ENCODE data around the gene SPON2. TPM values are rescaled to one million over a fixed set of nuclear protein-coding genes. Genes with fewer than 3 reads are reported as not detected.

The SPON2 gene
- total RNA-seq, 1 experiment from 2014 or later: 8.9 TPM

GRCh38 chr4:1150875-1151274 lies 21.5 kb downstream of the SPON2 start:
- Histone ChIP-seq H3K9me2 (replicated peaks; ENCODE audit: insufficient read depth, low read length) (no peaks in the 10 kb centered on the region), H3K4me3 (ENCODE audit: low read length) (no peak overlapping the region), H2AFZ (ENCODE audit: low read length) (no peak overlapping the region), H3K9ac (ENCODE audit: low read length) (no peak overlapping the region), H3K27me3 (ENCODE audit: low read length) (no peaks in the 10 kb centered on the region), H3K4me2 (ENCODE audit: low read depth, low read length, poor library complexity, severe bottlenecking) (no peak overlapping the region), H3K79me2 (ENCODE audit: low read length) (no peaks in the 10 kb centered on the region), H3K27ac (ENCODE audit: low read length) (no peak overlapping the region), H3K4me1 (ENCODE audit: low read length) (no peaks in the 10 kb centered on the region), H4K20me1 (ENCODE audit: insufficient read depth, low read depth, low read length) (no peaks in the 10 kb centered on the region), H3K9me3 (ENCODE audit: low read length) (no peaks in the 10 kb centered on the region), H3K36me3 (ENCODE audit: insufficient read depth, low read length) (no peaks in the 10 kb centered on the region)
- no peak for DNase-seq

DNA sequence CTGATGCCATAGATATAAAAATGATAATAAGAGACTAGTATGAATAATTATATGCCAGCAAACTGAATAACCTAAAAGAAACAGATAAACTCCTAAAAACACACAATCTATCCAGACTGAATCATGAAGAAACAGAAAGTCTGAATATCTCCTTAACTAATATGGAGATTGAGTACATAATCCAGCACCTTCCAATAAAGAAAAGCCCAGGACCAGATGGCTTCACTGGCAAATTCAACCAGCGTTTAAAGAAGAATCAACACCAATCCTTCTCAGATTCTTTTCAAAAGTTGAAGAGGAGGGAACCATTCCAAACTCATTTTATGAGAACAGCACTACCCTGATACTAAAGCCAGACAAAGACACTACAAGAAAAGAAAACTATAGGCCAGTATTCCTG lies 32.5 kb downstream of the SPON2 start:
- Histone ChIP-seq H4K20me1 (ENCODE audit: insufficient read depth, low read depth, low read length) (no peaks in the 10 kb centered on the region), H3K36me3 (ENCODE audit: insufficient read depth, low read length) (no peaks in the 10 kb centered on the region), H3K79me2 (ENCODE audit: low read length) (no peaks in the 10 kb centered on the region), H3K9me3 (ENCODE audit: low read length) (no peaks in the 10 kb centered on the region), H3K4me1 (ENCODE audit: low read length) (0 out of 2 replicates have a peak, but pooled peaks cover 4% of the 10 kb centered on the region), H2AFZ (ENCODE audit: low read length) (no peak overlapping the region), H3K9ac (ENCODE audit: low read length) (no peak overlapping the region), H3K27me3 (ENCODE audit: low read length) (no peaks in the 10 kb centered on the region), H3K4me3 (ENCODE audit: low read length) (no peak overlapping the region), H3K4me2 (ENCODE audit: low read depth, low read length, poor library complexity, severe bottlenecking) (no peak overlapping the region), H3K9me2 (replicated peaks; ENCODE audit: insufficient read depth, low read length) (no peaks in the 10 kb centered on the region), H3K27ac (ENCODE audit: low read length) (no peak overlapping the region)
- DNase-seq: no peak

DNA sequence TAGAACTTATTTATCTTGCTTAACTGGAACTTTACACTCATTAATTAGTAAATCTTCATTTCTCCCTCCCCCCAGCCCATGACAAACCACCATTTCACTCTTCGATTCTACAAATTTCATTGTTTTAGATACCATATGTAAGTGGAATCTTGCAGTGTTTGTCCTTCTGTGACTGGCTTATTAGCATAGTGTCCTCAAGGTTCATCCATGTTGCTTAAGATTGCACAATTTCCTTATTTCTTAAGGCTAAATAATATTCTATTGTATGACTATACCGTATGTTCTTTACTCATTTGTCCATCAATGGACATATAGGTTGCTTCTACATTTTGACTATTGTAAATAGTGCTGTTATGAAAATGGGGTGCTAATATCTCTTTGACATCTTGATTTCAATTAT lies 34.5 kb downstream of the SPON2 start:
- Histone ChIP-seq H3K9ac (ENCODE audit: low read length) (no peak overlapping the region), H3K4me3 (ENCODE audit: low read length) (no peak overlapping the region)

DNA sequence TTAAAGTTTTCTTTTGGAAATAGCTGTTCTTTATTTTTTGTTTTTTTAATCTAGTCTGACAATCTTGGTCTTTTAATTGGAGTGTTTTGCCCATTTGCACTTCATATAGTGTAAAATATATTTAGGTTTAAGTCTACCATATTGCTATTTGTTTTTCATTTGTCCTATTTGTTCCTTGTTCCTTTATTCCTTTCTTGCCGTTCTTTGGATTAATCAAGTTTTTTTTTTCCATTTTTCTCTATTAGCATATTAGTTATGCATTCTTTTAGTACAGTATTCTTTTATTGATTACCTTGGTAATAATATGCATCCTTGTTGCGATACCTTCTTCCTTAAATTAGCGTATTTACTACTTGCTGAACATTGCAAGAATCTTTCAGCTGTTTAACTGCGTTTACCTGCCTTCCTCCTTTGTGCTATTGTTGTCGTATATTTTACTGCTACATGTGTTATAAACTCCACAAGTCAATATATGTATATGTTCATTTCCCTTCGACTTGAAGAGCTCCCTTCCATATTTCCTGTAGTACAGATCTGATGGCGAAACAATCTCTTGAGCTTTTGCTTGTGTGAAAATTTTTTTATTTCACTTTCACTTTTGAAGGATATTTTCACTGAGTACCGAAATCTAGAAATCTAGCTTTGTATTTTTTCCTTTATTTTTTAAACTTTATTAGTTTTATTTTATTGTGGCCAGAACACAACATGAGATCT lies 35.2 kb downstream of the SPON2 start:
- Histone ChIP-seq H3K36me3 (ENCODE audit: insufficient read depth, low read length) (no peaks in the 10 kb centered on the region), H4K20me1 (ENCODE audit: insufficient read depth, low read depth, low read length) (no peaks in the 10 kb centered on the region), H3K9me2 (replicated peaks; ENCODE audit: insufficient read depth, low read length) (no peaks in the 10 kb centered on the region), H3K27me3 (ENCODE audit: low read length) (no peaks in the 10 kb centered on the region), H3K9me3 (ENCODE audit: low read length) (no peaks in the 10 kb centered on the region), H3K27ac (ENCODE audit: low read length) (no peak overlapping the region), H3K79me2 (ENCODE audit: low read length) (no peaks in the 10 kb centered on the region), H3K4me1 (ENCODE audit: low read length) (0 out of 2 replicates have a peak, but pooled peaks cover 4% of the 10 kb centered on the region), H3K4me3 (ENCODE audit: low read length) (no peak overlapping the region), H3K9ac (ENCODE audit: low read length) (no peak overlapping the region), H2AFZ (ENCODE audit: low read length) (no peak overlapping the region), H3K4me2 (ENCODE audit: low read depth, low read length, poor library complexity, severe bottlenecking) (peak overlapping the region; percentile 29)
- no peak for DNase-seq

More for the DNA sequence above, 34.5 kb downstream of the SPON2 start:
- Histone ChIP-seq H3K27me3 (ENCODE audit: low read length) (no peaks in the 10 kb centered on the region), H3K79me2 (ENCODE audit: low read length) (no peaks in the 10 kb centered on the region), H4K20me1 (ENCODE audit: insufficient read depth, low read depth, low read length) (no peaks in the 10 kb centered on the region), H3K4me1 (ENCODE audit: low read length) (0 out of 2 replicates have a peak, but pooled peaks cover 4% of the 10 kb centered on the region), H3K27ac (ENCODE audit: low read length) (no peak overlapping the region), H3K9me2 (replicated peaks; ENCODE audit: insufficient read depth, low read length) (no peaks in the 10 kb centered on the region), H2AFZ (ENCODE audit: low read length) (no peak overlapping the region), H3K36me3 (ENCODE audit: insufficient read depth, low read length) (no peaks in the 10 kb centered on the region), H3K4me2 (ENCODE audit: low read depth, low read length, poor library complexity, severe bottlenecking) (no peak overlapping the region), H3K9me3 (ENCODE audit: low read length) (no peaks in the 10 kb centered on the region)
- DNase-seq: no peak

DNA sequence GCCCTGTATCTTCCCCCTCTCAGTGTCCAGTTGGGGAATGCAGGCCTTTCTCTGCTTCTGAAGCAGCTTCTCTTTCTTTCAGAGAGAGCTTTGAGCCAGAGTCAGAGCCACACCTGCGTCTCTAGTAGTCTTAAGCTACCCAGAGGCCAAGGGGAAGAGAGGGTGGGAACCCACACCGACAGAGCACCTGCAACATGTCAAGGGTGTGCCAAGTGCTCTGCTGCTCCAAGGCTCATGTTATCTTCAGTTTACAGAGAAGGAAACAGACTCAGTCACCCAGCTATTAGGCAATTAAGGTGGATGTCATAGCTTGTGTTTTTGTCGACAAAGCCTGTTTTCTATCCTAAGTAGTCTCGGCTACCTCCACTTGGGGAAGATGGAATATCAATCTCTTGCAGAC lies 36.3 kb downstream of the SPON2 start:
- Histone ChIP-seq H3K9me3 (ENCODE audit: low read length) (no peaks in the 10 kb centered on the region), H3K36me3 (ENCODE audit: insufficient read depth, low read length) (no peaks in the 10 kb centered on the region), H2AFZ (ENCODE audit: low read length) (no peak overlapping the region), H4K20me1 (ENCODE audit: insufficient read depth, low read depth, low read length) (no peaks in the 10 kb centered on the region), H3K27ac (ENCODE audit: low read length) (no peak overlapping the region), H3K9ac (ENCODE audit: low read length) (no peak overlapping the region), H3K4me2 (ENCODE audit: low read depth, low read length, poor library complexity, severe bottlenecking) (no peak overlapping the region), H3K4me3 (ENCODE audit: low read length) (no peak overlapping the region), H3K79me2 (ENCODE audit: low read length) (no peaks in the 10 kb centered on the region), H3K4me1 (ENCODE audit: low read length) (0 out of 2 replicates have a peak, but pooled peaks cover 4% of the 10 kb centered on the region), H3K9me2 (replicated peaks; ENCODE audit: insufficient read depth, low read length) (no peaks in the 10 kb centered on the region), H3K27me3 (ENCODE audit: low read length) (no peaks in the 10 kb centered on the region)
- no peak for DNase-seq

DNA sequence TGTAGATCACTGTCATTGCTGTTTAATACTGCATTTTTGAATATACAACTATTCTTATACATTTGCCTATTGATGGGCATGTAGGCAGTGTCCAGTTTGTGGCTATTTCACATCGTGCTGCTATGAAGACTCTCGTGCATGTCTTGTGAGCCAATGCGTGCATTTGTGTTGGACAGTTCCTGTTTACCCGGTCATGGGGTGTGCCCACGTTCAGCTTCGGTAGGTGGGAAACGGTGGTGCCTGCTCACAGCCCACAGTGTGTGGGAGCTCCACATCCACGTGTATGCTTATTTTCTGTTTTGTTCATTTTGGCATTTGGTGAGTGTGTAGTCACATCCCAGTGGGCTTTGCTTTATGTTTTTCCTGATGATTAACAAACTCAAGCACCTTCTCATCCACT lies 39.4 kb downstream of the SPON2 start:
- H3K79me2 ChIP-seq (ENCODE audit: low read length): no peaks in the 10 kb centered on the region
- no peak overlapping the region for H2AFZ ChIP-seq (ENCODE audit: low read length)
- no peaks in the 10 kb centered on the region for H3K4me1 ChIP-seq (ENCODE audit: low read length)
- no peak for DNase-seq
- H3K4me3 ChIP-seq (ENCODE audit: low read length): no peak overlapping the region
- no peaks in the 10 kb centered on the region for H4K20me1 ChIP-seq (ENCODE audit: insufficient read depth, low read depth, low read length)
- H3K36me3 ChIP-seq (ENCODE audit: insufficient read depth, low read length): no peaks in the 10 kb centered on the region
- no peaks in the 10 kb centered on the region for H3K9me2 ChIP-seq (replicated peaks; ENCODE audit: insufficient read depth, low read length)
- no peaks in the 10 kb centered on the region for H3K27me3 ChIP-seq (ENCODE audit: low read length)
- H3K4me2 ChIP-seq (ENCODE audit: low read depth, low read length, poor library complexity, severe bottlenecking): no peak overlapping the region
- H3K9me3 ChIP-seq (ENCODE audit: low read length): no peaks in the 10 kb centered on the region
- H3K9ac ChIP-seq (ENCODE audit: low read length): no peak overlapping the region
- H3K27ac ChIP-seq (ENCODE audit: low read length): no peak overlapping the region

DNA sequence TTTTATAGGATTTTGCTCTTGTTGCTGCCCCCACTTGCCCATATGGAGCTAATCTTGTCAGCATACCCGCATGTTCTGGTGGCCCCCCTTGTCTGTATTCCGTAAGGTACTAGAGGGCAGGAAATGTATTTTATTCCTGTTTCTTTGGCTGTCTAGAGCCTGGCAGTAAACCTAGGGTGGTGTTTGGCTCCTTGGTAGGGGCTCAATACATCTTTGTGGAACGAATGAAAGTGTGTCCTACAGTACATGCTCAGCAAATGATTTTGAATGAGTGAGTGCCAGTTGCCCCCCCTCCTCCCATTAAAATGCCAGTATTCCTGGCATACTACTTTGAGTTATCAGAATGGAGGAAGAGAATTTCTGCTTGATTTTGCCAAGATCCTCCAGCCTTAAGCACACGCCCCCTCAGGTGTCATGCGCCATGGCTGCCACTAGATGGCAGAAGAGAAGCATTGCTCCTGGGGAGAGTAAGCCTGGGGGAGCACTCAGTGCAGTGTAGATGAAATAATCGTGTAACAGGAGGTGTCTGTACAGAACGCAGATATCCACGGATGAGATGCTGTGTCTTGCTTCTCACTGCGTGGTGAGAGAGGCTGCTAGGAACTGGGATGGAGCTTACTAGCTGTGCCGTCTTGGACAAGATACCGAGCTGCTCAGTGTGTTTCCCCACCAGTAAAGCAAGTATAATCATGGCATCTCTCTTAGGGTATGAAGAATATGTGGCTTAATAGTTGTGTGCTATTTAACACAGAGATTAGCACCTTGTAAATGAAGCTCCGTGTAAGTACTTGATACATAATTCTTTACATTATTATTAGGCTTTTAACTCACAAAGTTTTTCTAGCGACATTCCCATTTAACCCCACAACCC lies 41.8 kb downstream of the SPON2 start:
- DNase-seq: peak; percentile 93
- no peaks in the 10 kb centered on the region for H3K36me3 ChIP-seq (ENCODE audit: insufficient read depth, low read length)
- no peak overlapping the region for H3K4me3 ChIP-seq (ENCODE audit: low read length)
- H2AFZ ChIP-seq (ENCODE audit: low read length): no peak overlapping the region
- no peaks in the 10 kb centered on the region for H3K4me1 ChIP-seq (ENCODE audit: low read length)
- H3K79me2 ChIP-seq (ENCODE audit: low read length): no peaks in the 10 kb centered on the region
- H3K9ac ChIP-seq (ENCODE audit: low read length): no peak overlapping the region
- no peaks in the 10 kb centered on the region for H3K9me3 ChIP-seq (ENCODE audit: low read length)
- no peaks in the 10 kb centered on the region for H3K9me2 ChIP-seq (replicated peaks; ENCODE audit: insufficient read depth, low read length)
- H3K27ac ChIP-seq (ENCODE audit: low read length): no peak overlapping the region
- no peak overlapping the region for H3K4me2 ChIP-seq (ENCODE audit: low read depth, low read length, poor library complexity, severe bottlenecking)
- H3K27me3 ChIP-seq (ENCODE audit: low read length): no peaks in the 10 kb centered on the region
- no peaks in the 10 kb centered on the region for H4K20me1 ChIP-seq (ENCODE audit: insufficient read depth, low read depth, low read length)

DNA sequence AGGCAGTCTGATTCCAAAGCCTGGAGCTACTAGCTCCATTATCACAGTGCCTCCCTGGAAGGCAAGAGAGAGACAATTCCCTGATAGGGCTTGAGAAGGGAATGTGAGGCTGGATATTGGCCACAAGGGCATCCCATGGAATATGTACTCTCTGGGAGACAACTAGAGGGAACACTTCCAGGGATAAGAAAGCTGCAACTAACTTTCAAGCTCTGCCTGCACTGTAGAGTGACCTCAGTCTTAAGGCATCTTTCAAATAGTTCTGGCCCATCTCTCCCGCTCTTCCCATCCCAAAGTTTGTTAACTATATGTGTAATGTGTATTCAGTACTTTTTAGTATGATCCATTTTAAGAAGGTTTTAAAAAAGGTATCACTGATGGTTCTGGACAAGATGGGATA lies 45.9 kb downstream of the SPON2 start:
- no peaks in the 10 kb centered on the region for H3K9me3 ChIP-seq (ENCODE audit: low read length)
- H3K4me1 ChIP-seq (ENCODE audit: low read length): no peaks in the 10 kb centered on the region
- H3K27me3 ChIP-seq (ENCODE audit: low read length): no peaks in the 10 kb centered on the region
- H2AFZ ChIP-seq (ENCODE audit: low read length): no peak overlapping the region
- no peaks in the 10 kb centered on the region for H4K20me1 ChIP-seq (ENCODE audit: insufficient read depth, low read depth, low read length)
- no peak overlapping the region for H3K4me2 ChIP-seq (ENCODE audit: low read depth, low read length, poor library complexity, severe bottlenecking)
- no peaks in the 10 kb centered on the region for H3K79me2 ChIP-seq (ENCODE audit: low read length)
- H3K9ac ChIP-seq (ENCODE audit: low read length): no peak overlapping the region
- H3K27ac ChIP-seq (ENCODE audit: low read length): no peak overlapping the region
- no peak for DNase-seq
- H3K9me2 ChIP-seq (replicated peaks; ENCODE audit: insufficient read depth, low read length): no peaks in the 10 kb centered on the region
- no peaks in the 10 kb centered on the region for H3K36me3 ChIP-seq (ENCODE audit: insufficient read depth, low read length)
- no peak overlapping the region for H3K4me3 ChIP-seq (ENCODE audit: low read length)

Measured in Karpas-422 (cell line).